ENCODE data around the gene CASTOR1.

Gene CASTOR1

GRCh38 chr22:30312053-30312452, 22.7 kb upstream of the CASTOR1 start:
- Histone ChIP-seq H3K9me3 (no peaks in the 10 kb centered on the region), H3K4me3 (no peak overlapping the region), H3K27me3 (ENCODE audit: low read depth) (no peaks in the 10 kb centered on the region), H3K36me3 (replicated peaks) (no peaks in the 10 kb centered on the region), H3K4me1 (peaks cover 3% of the 10 kb centered on the region)
- in situ Hi-C loops (cut with MboI; ENCODE audit: low sequenced_read_pairs) = no loop called here
- no peak for DNase-seq (ENCODE audit: low spot score in 2 of 2)

GRCh38 chr22:30310881-30311771, 21.8 kb upstream of the CASTOR1 start:
- Histone ChIP-seq H3K36me3 (replicated peaks) (no peaks in the 10 kb centered on the region), H3K4me3 (no peak overlapping the region), H3K27me3 (ENCODE audit: low read depth) (no peaks in the 10 kb centered on the region), H3K4me1 (no peaks in the 10 kb centered on the region), H3K9me3 (no peaks in the 10 kb centered on the region)
- no peak for DNase-seq (ENCODE audit: low spot score in 2 of 2)
- in situ Hi-C loops (cut with MboI; ENCODE audit: low sequenced_read_pairs) = no loop called here

DNA sequence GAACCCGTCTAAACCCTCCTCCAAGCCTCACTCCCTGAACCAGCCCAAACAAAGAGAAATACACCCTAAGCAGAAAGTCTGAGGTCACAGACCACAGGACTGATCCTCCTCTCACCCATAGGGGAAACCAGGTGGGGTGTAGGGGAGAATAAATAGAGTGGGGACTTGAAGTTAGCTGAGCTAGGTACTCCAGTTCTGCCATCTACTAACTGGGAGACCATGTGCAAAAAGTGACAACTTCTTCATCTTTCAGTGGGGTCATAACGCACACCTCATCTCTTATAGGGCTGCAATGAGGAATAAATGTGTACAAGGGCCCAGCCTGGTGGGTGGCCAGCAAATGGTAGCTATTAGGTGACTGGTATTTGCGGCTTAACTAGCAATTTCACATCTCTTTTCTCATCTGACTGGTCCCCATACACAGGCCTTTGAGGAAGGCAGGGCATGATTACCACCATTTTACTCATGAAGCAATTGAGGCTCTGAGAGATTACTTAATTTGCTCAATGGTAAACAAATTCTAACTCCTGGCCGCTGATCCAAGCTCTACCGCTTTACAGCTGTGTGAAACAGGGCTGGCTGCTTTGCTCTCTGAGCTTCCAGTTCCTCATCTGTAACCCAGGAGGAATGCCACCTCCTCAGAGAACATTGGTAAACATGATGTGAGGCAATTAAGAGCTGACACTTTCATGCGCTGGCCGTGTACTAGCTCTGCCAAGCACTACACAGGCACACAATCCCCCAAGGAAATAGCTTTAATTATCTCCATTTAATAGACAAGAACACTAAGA, 20.8 kb upstream of the CASTOR1 start:
- Histone ChIP-seq H3K36me3 (replicated peaks) (no peaks in the 10 kb centered on the region), H3K27me3 (ENCODE audit: low read depth) (no peaks in the 10 kb centered on the region)
- in situ Hi-C loops (cut with MboI; ENCODE audit: low sequenced_read_pairs) = no loop called here

DNA sequence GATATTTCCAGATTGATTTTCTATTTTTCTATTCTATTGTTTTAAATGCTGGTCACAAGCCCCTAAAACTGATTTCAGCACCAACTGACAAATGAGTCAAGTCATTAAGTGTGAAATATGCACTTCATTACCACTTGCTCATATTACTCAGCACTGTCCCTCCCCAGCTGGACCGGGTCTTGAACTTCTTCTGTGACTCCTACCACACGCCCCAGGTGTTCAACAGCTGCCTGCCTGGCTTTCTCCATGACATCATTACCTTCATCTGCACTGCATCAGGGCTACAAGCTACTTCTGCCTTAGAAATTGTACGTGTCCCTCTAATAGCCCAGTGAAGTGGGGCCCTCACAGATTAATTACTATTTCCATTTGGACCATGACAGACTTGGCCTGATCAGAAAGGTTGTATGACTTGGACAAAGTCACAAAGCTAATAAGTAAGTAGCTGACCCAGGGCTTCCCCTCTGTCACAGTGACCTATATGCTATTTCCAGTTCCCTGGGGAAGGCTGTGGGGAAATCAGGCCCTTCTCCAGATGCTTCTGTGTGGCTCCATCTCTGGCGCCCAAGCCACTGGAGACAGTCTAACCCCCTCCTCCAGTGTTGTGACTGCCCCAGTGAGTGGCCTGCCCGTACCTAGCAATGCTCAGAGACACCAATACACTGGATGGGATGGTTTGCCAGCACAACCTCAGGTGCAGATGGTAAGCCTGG, 19.4 kb upstream of the CASTOR1 start:
- Histone ChIP-seq H3K4me1 (no peaks in the 10 kb centered on the region), H3K36me3 (replicated peaks) (no peaks in the 10 kb centered on the region), H3K9me3 (no peaks in the 10 kb centered on the region), H3K27me3 (ENCODE audit: low read depth) (no peaks in the 10 kb centered on the region), H3K4me3 (no peak overlapping the region)
- in situ Hi-C loops (cut with MboI; ENCODE audit: low sequenced_read_pairs) = no loop called here
- DNase-seq (ENCODE audit: low spot score in 2 of 2) = no peak

More for the DNA sequence above, 20.8 kb upstream of the CASTOR1 start:
- Histone ChIP-seq H3K4me3 (no peak overlapping the region), H3K4me1 (no peaks in the 10 kb centered on the region), H3K9me3 (no peaks in the 10 kb centered on the region)
- DNase-seq (ENCODE audit: low spot score in 2 of 2) = no peak

DNA sequence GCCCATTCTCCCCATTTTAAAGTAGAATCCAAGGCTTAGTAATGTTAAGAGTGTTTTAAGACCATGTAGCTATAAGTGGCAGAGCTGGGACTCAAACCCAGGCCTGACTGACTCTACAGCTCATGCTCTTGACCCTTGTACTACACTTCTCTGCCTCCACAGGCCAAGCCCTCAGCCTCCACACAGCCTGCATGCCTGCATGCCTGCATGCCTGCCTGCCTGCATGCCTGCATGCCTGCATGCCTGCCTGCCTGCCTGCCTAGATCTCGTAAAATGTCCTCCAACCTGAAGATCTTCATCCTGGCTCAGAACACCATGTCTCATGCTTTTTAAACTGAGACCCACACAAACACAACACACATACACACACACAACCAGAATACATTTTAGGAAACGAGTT, 18.8 kb upstream of the CASTOR1 start:
- no peak for DNase-seq (ENCODE audit: low spot score in 2 of 2)
- Histone ChIP-seq H3K36me3 (replicated peaks) (no peaks in the 10 kb centered on the region), H3K9me3 (no peaks in the 10 kb centered on the region), H3K4me1 (no peaks in the 10 kb centered on the region), H3K27me3 (ENCODE audit: low read depth) (no peaks in the 10 kb centered on the region), H3K4me3 (no peak overlapping the region)
- in situ Hi-C loops (cut with MboI; ENCODE audit: low sequenced_read_pairs) = no loop called here

DNA sequence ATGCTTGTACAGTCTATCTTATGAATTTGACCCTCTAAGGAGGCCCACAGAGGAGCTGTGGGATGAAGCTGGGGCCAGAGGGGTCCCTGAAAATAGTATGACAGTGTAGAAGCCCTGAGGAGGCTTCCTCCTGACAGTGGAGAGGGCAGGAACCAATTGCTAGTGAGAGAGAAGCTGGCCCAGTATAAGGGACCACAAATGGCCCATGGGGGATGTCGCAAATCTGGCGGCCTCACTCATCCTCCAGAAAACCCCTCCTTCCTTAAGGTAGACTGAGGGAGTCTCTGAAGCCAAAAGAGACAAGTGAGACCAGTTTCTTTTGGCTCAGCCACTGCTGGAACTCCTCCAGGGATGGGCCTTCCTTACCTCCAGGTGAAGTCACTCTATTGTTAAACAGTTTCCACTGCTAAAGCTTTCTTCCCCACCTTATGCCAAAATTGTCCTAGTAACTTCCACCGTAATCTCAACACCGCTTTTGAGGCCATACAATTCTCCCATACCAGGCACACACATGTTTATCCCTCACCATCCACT, 17.8 kb upstream of the CASTOR1 start:
- H3K4me1 ChIP-seq = no peaks in the 10 kb centered on the region

GRCh38 chr22:30306627-30307011, 17.3 kb upstream of the CASTOR1 start:
- H3K4me3 ChIP-seq = no peak overlapping the region
- no peaks in the 10 kb centered on the region for H3K27me3 ChIP-seq (ENCODE audit: low read depth)
- H3K9me3 ChIP-seq = no peaks in the 10 kb centered on the region
- no peaks in the 10 kb centered on the region for H3K4me1 ChIP-seq
- DNase-seq (ENCODE audit: low spot score in 2 of 2) = no peak
- no peaks in the 10 kb centered on the region for H3K36me3 ChIP-seq (replicated peaks)
- in situ Hi-C loops (cut with MboI; ENCODE audit: low sequenced_read_pairs) = no loop called here

More for the DNA sequence above, 17.8 kb upstream of the CASTOR1 start:
- Histone ChIP-seq H3K9me3 (no peaks in the 10 kb centered on the region), H3K27me3 (ENCODE audit: low read depth) (no peaks in the 10 kb centered on the region), H3K36me3 (replicated peaks) (no peaks in the 10 kb centered on the region), H3K4me3 (no peak overlapping the region)
- no peak for DNase-seq (ENCODE audit: low spot score in 2 of 2)
- in situ Hi-C loops (cut with MboI; ENCODE audit: low sequenced_read_pairs) = no loop called here

- Histone ChIP-seq H3K9me3 (no peaks in the 10 kb centered on the region), H3K36me3 (replicated peaks) (no peaks in the 10 kb centered on the region), H3K27me3 (ENCODE audit: low read depth) (no peaks in the 10 kb centered on the region), H3K4me1 (no peaks in the 10 kb centered on the region), H3K4me3 (no peak overlapping the region)
- DNase-seq (ENCODE audit: low spot score in 2 of 2) = no peak
- in situ Hi-C loops (cut with MboI; ENCODE audit: low sequenced_read_pairs) = no loop called here
These were observed 16.8 kb upstream of the CASTOR1 start for GRCh38 chr22:30305906-30306626.

- Histone ChIP-seq H3K4me3 (no peak overlapping the region), H3K4me1 (no peaks in the 10 kb centered on the region), H3K9me3 (no peaks in the 10 kb centered on the region), H3K36me3 (replicated peaks) (no peaks in the 10 kb centered on the region), H3K27me3 (ENCODE audit: low read depth) (no peaks in the 10 kb centered on the region)
- no peak for DNase-seq (ENCODE audit: low spot score in 2 of 2)
- in situ Hi-C loops (cut with MboI; ENCODE audit: low sequenced_read_pairs) = no loop called here
These were observed 16.2 kb upstream of the CASTOR1 start for GRCh38 chr22:30305519-30305905.

DNA sequence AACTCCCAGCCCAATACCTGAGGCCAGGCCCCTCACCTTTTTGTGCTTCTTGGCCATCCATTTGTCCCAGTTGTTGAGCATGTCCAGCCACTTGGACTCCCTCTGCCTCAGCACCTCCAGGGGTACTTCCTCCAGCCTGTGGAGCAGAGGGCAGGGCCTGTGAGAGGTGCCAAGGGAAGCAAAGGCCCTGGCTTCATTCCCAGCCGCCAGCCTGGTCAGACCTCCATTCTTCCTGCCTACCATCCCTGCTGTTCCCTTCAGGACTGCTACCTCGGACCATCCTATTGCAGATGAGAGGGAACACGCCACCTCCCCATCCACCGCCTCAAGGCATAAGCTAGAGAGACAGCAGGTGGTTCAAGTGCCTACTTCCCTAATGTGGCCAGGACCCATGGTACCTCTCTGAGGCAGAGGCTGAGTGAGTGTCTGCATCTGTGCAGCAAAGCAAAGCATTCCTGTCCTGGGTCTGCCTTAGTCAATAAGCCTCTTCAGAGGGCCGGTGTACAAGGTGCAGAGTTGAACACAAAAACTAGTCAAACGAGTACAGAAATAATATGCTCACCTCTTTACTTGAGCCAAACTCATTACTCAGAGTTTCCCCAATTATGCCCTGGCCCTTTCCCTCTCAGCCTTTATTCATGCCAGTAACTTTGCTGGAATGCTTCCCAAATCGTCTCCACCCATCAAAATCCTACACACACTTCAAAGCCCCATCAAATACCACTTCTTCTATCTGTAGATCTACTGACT, 15.4 kb upstream of the CASTOR1 start:
- Histone ChIP-seq H3K27me3 (ENCODE audit: low read depth) (no peaks in the 10 kb centered on the region), H3K4me1 (no peaks in the 10 kb centered on the region), H3K4me3 (no peak overlapping the region), H3K36me3 (replicated peaks) (no peaks in the 10 kb centered on the region), H3K9me3 (no peaks in the 10 kb centered on the region)
- no peak for DNase-seq (ENCODE audit: low spot score in 2 of 2)
- in situ Hi-C loops (cut with MboI; ENCODE audit: low sequenced_read_pairs) = no loop called here

GRCh38 chr22:30302810-30303138, 13.5 kb upstream of the CASTOR1 start:
- Histone ChIP-seq H3K4me3 (no peak overlapping the region), H3K27me3 (ENCODE audit: low read depth) (no peaks in the 10 kb centered on the region), H3K9me3 (no peaks in the 10 kb centered on the region), H3K36me3 (replicated peaks) (no peaks in the 10 kb centered on the region; the same call in none of the 2 replicates), H3K4me1 (no peaks in the 10 kb centered on the region)
- in situ Hi-C loops (cut with MboI; ENCODE audit: low sequenced_read_pairs) = no loop called here
- DNase-seq (ENCODE audit: low spot score in 2 of 2) = no peak

DNA sequence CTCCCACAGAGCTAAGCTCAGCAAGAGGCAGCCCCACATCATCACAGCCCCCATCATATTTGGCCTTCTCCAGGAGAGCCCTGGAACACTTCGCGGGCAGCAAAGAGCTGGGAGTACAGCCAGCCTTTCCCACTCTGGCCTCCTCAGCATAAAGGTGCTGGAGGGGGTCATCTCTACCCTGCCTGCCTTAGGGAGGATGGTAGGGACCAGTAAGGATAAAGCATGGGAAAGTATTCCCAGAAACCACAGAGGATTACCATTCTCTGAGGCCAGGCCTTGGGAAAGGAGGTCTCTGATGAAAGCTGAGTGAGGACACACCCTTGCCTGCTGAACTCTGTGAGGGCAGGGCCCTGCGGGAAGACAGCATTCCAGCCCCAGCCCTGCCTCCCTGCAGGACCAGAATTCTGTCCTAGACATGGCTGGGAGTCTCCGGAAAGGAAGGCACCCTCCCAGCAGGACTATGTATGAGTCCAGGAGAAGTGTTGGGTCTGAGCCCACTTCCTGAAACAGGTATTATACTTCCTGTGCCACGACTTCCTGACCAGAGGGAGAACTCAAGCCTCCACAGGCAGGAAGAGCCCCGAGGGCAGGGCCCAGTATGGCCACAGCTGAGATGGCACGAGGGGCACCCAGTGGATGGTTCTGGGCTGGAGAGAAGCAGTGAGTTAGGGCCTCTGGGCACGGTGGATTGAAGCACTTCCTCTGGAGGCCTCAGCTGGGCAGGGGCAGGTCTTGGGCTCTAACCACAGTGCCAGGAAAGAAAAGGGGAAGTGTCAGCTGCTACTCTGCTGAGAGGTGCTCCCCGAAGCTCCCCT, 12.9 kb upstream of the CASTOR1 start:
- Histone ChIP-seq H3K36me3 (replicated peaks) (no peaks in the 10 kb centered on the region; the same call in none of the 2 replicates), H3K9me3 (no peaks in the 10 kb centered on the region), H3K4me3 (no peak overlapping the region), H3K4me1 (no peaks in the 10 kb centered on the region), H3K27me3 (ENCODE audit: low read depth) (no peaks in the 10 kb centered on the region)
- in situ Hi-C loops (cut with MboI; ENCODE audit: low sequenced_read_pairs) = no loop called here
- no peak for DNase-seq (ENCODE audit: low spot score in 2 of 2)

Data from HAP-1 (cell line).